ENCODE measurements around the gene PTDSS2.
A peak's percentile ranks its signal among the peaks of the same experiment; 100 is the strongest.

PTDSS2 gene

GRCh38 chr11:445765-446588 lies 4.1 kb upstream of the PTDSS2 start:
- H3K79me2 ChIP-seq (ENCODE audit: low read length): peaks cover 12% of the 10 kb centered on the region; the same call in 1 of the 2 replicates
- TF ChIP-seq EZH2phosphoT487 (IDR thresholded peaks at IDR 0.05; ENCODE audit: low read length) (no peak), EZH2 (optimal IDR thresholded peaks at IDR 0.05; ENCODE audit: low read depth, low read length) (no peak)
- no peaks in the 10 kb centered on the region for H3K36me3 ChIP-seq (replicated peaks; ENCODE audit: insufficient read depth, low read length)
- no peak overlapping the region for H2AFZ ChIP-seq (ENCODE audit: low read length)
- no peaks in the 10 kb centered on the region for H3K9me3 ChIP-seq (replicated peaks; ENCODE audit: insufficient read depth, low read length)
- no peak overlapping the region for H3K9ac ChIP-seq (ENCODE audit: low read length)
- H3K9me2 ChIP-seq (replicated peaks; ENCODE audit: insufficient read depth, low read length): no peaks in the 10 kb centered on the region
- no peak overlapping the region for H3K4me2 ChIP-seq (ENCODE audit: low read depth, low read length)
- no peak overlapping the region for H3K27ac ChIP-seq (ENCODE audit: low read length)
- no peak for DNase-seq
- H3K4me3 ChIP-seq (ENCODE audit: low read length): no peak overlapping the region
- peaks cover 36% of the 10 kb centered on the region for H3K27me3 ChIP-seq (replicated peaks; ENCODE audit: insufficient read depth, low read length)
- peaks cover 21% of the 10 kb centered on the region for H3F3A ChIP-seq (ENCODE audit: insufficient read depth, low read length)
- H4K20me1 ChIP-seq (ENCODE audit: insufficient read depth, low read length): no peaks in the 10 kb centered on the region
- peaks cover 14% of the 10 kb centered on the region; the same call in 1 of the 2 replicates for H3K4me1 ChIP-seq (ENCODE audit: low read length)

- no peak overlapping the region for H3K27ac ChIP-seq (ENCODE audit: low read length)
- H3K9me2 ChIP-seq (replicated peaks; ENCODE audit: insufficient read depth, low read length): no peaks in the 10 kb centered on the region
- H3K9me3 ChIP-seq (replicated peaks; ENCODE audit: insufficient read depth, low read length): no peaks in the 10 kb centered on the region
- H2AFZ ChIP-seq (ENCODE audit: low read length): no peak overlapping the region
- no peak for DNase-seq
- H3K9ac ChIP-seq (ENCODE audit: low read length): no peak overlapping the region
- H3K4me2 ChIP-seq (ENCODE audit: low read depth, low read length): no peak overlapping the region
- H3K4me3 ChIP-seq (ENCODE audit: low read length): no peak overlapping the region
- no peaks in the 10 kb centered on the region for H4K20me1 ChIP-seq (ENCODE audit: insufficient read depth, low read length)
- H3K79me2 ChIP-seq (ENCODE audit: low read length): peaks cover 21% of the 10 kb centered on the region
- H3K4me1 ChIP-seq (ENCODE audit: low read length): peaks cover 17% of the 10 kb centered on the region
- peaks cover 30% of the 10 kb centered on the region for H3K27me3 ChIP-seq (replicated peaks; ENCODE audit: insufficient read depth, low read length)
- H3K36me3 ChIP-seq (replicated peaks; ENCODE audit: insufficient read depth, low read length): no peaks in the 10 kb centered on the region
- H3F3A ChIP-seq (ENCODE audit: insufficient read depth, low read length): peaks cover 21% of the 10 kb centered on the region
- TF ChIP-seq EZH2 (optimal IDR thresholded peaks at IDR 0.05; ENCODE audit: low read depth, low read length): no peak
- TF ChIP-seq, protein P1, sequence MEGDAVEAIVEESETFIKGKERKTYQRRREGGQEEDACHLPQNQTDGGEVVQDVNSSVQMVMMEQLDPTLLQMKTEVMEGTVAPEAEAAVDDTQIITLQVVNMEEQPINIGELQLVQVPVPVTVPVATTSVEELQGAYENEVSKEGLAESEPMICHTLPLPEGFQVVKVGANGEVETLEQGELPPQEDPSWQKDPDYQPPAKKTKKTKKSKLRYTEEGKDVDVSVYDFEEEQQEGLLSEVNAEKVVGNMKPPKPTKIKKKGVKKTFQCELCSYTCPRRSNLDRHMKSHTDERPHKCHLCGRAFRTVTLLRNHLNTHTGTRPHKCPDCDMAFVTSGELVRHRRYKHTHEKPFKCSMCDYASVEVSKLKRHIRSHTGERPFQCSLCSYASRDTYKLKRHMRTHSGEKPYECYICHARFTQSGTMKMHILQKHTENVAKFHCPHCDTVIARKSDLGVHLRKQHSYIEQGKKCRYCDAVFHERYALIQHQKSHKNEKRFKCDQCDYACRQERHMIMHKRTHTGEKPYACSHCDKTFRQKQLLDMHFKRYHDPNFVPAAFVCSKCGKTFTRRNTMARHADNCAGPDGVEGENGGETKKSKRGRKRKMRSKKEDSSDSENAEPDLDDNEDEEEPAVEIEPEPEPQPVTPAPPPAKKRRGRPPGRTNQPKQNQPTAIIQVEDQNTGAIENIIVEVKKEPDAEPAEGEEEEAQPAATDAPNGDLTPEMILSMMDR (IDR thresholded peaks at IDR 0.05; ENCODE audit: low read length): no peak
- TF ChIP-seq EZH2phosphoT487 (IDR thresholded peaks at IDR 0.05; ENCODE audit: low read length): no peak
These were observed 3.2 kb upstream of the PTDSS2 start for GRCh38 chr11:446891-447290.

- Histone ChIP-seq H3F3A (ENCODE audit: insufficient read depth, low read length) (peaks cover 21% of the 10 kb centered on the region), H3K9ac (ENCODE audit: low read length) (peak overlapping the region; percentile 66), H4K20me1 (ENCODE audit: insufficient read depth, low read length) (no peaks in the 10 kb centered on the region), H3K79me2 (ENCODE audit: low read length) (peaks cover 22% of the 10 kb centered on the region), H3K4me1 (ENCODE audit: low read length) (peaks cover 17% of the 10 kb centered on the region), H3K4me3 (ENCODE audit: low read length) (peak overlapping the region; percentile 80), H3K36me3 (replicated peaks; ENCODE audit: insufficient read depth, low read length) (no peaks in the 10 kb centered on the region), H3K27ac (ENCODE audit: low read length) (peak overlapping the region; percentile 79; the same call in 1 of the 2 replicates), H3K4me2 (ENCODE audit: low read depth, low read length) (peak overlapping the region; percentile 83), H3K9me3 (replicated peaks; ENCODE audit: insufficient read depth, low read length) (no peaks in the 10 kb centered on the region), H3K9me2 (replicated peaks; ENCODE audit: insufficient read depth, low read length) (no peaks in the 10 kb centered on the region), H2AFZ (ENCODE audit: low read length) (peak overlapping the region; percentile 72), H3K27me3 (replicated peaks; ENCODE audit: insufficient read depth, low read length) (peaks cover 23% of the 10 kb centered on the region)
- TF ChIP-seq EZH2phosphoT487 (IDR thresholded peaks at IDR 0.05; ENCODE audit: low read length): no peak
- TF ChIP-seq, protein P1 (IDR thresholded peaks at IDR 0.05; ENCODE audit: low read length): peak; percentile 89
- DNase-seq: peak; percentile 93
These were observed 2.0 kb upstream of the PTDSS2 start for GRCh38 chr11:447923-448731.
